Suppressor macrophage treated with lipopolysaccharide for 1 hour (primary cell): ENCODE results near the gene PDZRN4.
"Not testable (repeated sequence)": the region's sequence is repeated elsewhere in the genome, so short reads cannot be mapped to it uniquely, and the experiment has no call there.

ENCODE experiments used
- DNase-seq, 3 donors: peaks; one replicate each; pipeline ENCODE4 v3.0.0-alpha.2; 2020 to 2022

The PDZRN4 gene

GRCh38 chr12:41188058-41188840 lies at the start of gene PDZRN4:
Gene PDZRN4, plus strand, starts transcription at chr12:41188320.
- peak in 2 of 3 donors; percentile 11 to 35 for DNase-seq

- no peak for DNase-seq
These were observed 48.0 kb upstream of the PDZRN4 start for GRCh38 chr12:41140117-41140516.

GRCh38 chr12:41141104-41141503 lies 47.0 kb upstream of the PDZRN4 start:
- DNase-seq: no peak

GRCh38 chr12:41142376-41142775 lies 45.7 kb upstream of the PDZRN4 start:
- DNase-seq: no peak

- DNase-seq: no peak
These were observed 36.3 kb upstream of the PDZRN4 start for GRCh38 chr12:41151793-41152192.

- DNase-seq: no peak
These were observed 25.7 kb upstream of the PDZRN4 start for GRCh38 chr12:41162461-41162860.

- DNase-seq: no peak
These were observed 20.4 kb upstream of the PDZRN4 start for GRCh38 chr12:41167701-41168100.

- DNase-seq: no peak
These were observed 13.5 kb upstream of the PDZRN4 start for GRCh38 chr12:41174602-41175001.

GRCh38 chr12:41179507-41179906 lies 8.6 kb upstream of the PDZRN4 start:
- DNase-seq: not testable (repeated sequence)

GRCh38 chr12:41184864-41185263 lies 3.3 kb upstream of the PDZRN4 start:
- peak in 2 of 3 donors; percentile 10 to 37 for DNase-seq

GRCh38 chr12:41186026-41186425 lies 2.1 kb upstream of the PDZRN4 start:
- peak in 2 of 3 donors; percentile 41 to 63 for DNase-seq

GRCh38 chr12:41188841-41189394 lies 798 bp downstream of the PDZRN4 start:
- DNase-seq: no peak

- no peak for DNase-seq
These were observed 1.5 kb downstream of the PDZRN4 start for GRCh38 chr12:41189395-41190251.

- DNase-seq: no peak
These were observed 2.2 kb downstream of the PDZRN4 start for GRCh38 chr12:41190338-41190737.

- DNase-seq: not testable (repeated sequence)
These were observed 3.4 kb downstream of the PDZRN4 start for GRCh38 chr12:41191549-41191948.

- no peak for DNase-seq
These were observed 5.2 kb downstream of the PDZRN4 start for GRCh38 chr12:41193311-41193710.

GRCh38 chr12:41202051-41202450 lies 13.9 kb downstream of the PDZRN4 start:
- no peak for DNase-seq

- DNase-seq: peak in 1 of 3 donors; percentile 26
These were observed 17.1 kb downstream of the PDZRN4 start for GRCh38 chr12:41205070-41205709.

- DNase-seq: no peak
These were observed 18.2 kb downstream of the PDZRN4 start for GRCh38 chr12:41206298-41206697.

GRCh38 chr12:41211448-41211847 lies 23.3 kb downstream of the PDZRN4 start:
- DNase-seq: no peak

- no peak for DNase-seq
These were observed 24.5 kb downstream of the PDZRN4 start for GRCh38 chr12:41212625-41213024.

GRCh38 chr12:41213107-41213506 lies 25.0 kb downstream of the PDZRN4 start:
- DNase-seq: no peak

- no peak for DNase-seq
These were observed 25.5 kb downstream of the PDZRN4 start for GRCh38 chr12:41213648-41214047.
